Mesenchymal stem cell (in vitro differentiated cells and primary cell): Measurements from ENCODE around the gene SGK1.

Source experiments
- DNase-seq: peaks from one replicate; pipeline ENCODE4 v3.0.0-alpha.2; 2013
- H2AFZ ChIP-seq: one replicate; pipeline ENCODE4 v1.6.1; 2013; ENCODE audit warnings: low read depth, mild to moderate bottlenecking, control low read depth, inconsistent platforms, low read length, moderate library complexity
- H2AK5ac ChIP-seq: 2 replicates; pipeline ENCODE4 v1.6.1; 2013; ENCODE audit warnings: low read length, moderate library complexity, mild to moderate bottlenecking, inconsistent platforms; ENCODE audit not compliant: severe bottlenecking
- H2BK120ac ChIP-seq: one replicate; pipeline ENCODE4 v1.6.1; 2013; ENCODE audit warnings: low read depth, mild to moderate bottlenecking, inconsistent platforms, low read length, moderate library complexity
- H2BK12ac ChIP-seq, 2 experiments: one replicate each; pipeline ENCODE4 v1.6.1; 2013; ENCODE audit warnings: inconsistent platforms in 2 of 2, low read length in 2 of 2, mild to moderate bottlenecking in 2 of 2, moderate library complexity in 2 of 2, control low read depth in 1 of 2
- H2BK15ac ChIP-seq: one replicate; pipeline ENCODE4 v1.6.1; 2013; ENCODE audit warnings: mild to moderate bottlenecking, low read depth, inconsistent platforms; ENCODE audit not compliant: poor library complexity, severe bottlenecking
- H2BK5ac ChIP-seq: 2 replicates; pipeline ENCODE4 v1.6.1; 2013; ENCODE audit warnings: low read depth, mild to moderate bottlenecking, low read length, control low read depth, inconsistent platforms; ENCODE audit not compliant: poor library complexity, severe bottlenecking
- H3K14ac ChIP-seq, 2 experiments: one replicate each; pipeline ENCODE4 v1.6.1; 2013; ENCODE audit warnings: inconsistent platforms in 2 of 2, low read length in 2 of 2, control low read depth in 1 of 2, mild to moderate bottlenecking in 1 of 2, moderate library complexity in 1 of 2
- H3K18ac ChIP-seq, 2 experiments: one replicate each; pipeline ENCODE4 v1.6.1; 2013; ENCODE audit warnings: inconsistent platforms in 2 of 2, low read length in 2 of 2, control low read depth in 1 of 2, low read depth in 1 of 2, mild to moderate bottlenecking in 1 of 2
- H3K23ac ChIP-seq, 2 experiments: one replicate each; pipeline ENCODE4 v1.6.1; 2013; ENCODE audit warnings: inconsistent platforms in 2 of 2, low read length in 2 of 2, mild to moderate bottlenecking in 2 of 2, moderate library complexity in 2 of 2, control low read depth in 1 of 2
- H3K27ac ChIP-seq: 2 replicates; pipeline ENCODE4 v1.5.1; 2013; ENCODE audit warnings: mild to moderate bottlenecking, moderate library complexity, low read length, control low read depth, inconsistent platforms; ENCODE audit not compliant: poor library complexity, severe bottlenecking
- H3K27me3 ChIP-seq, 2 experiments: 2 replicates each; pipeline versions ENCODE4 v1.6.1 to v1.7.0; 2013; ENCODE audit warnings: low read length in 2 of 2, mild to moderate bottlenecking in 2 of 2, moderate library complexity in 2 of 2, control low read depth in 1 of 2, inconsistent platforms in 1 of 2; ENCODE audit not compliant: control insufficient read depth in 1 of 2, insufficient read depth in 1 of 2
- H3K36me3 ChIP-seq, 2 experiments: 2 replicates each; pipeline versions ENCODE4 v1.6.1 to v1.7.0; 2013; ENCODE audit warnings: low read length in 2 of 2, control low read depth in 1 of 2, inconsistent platforms in 1 of 2, low read depth in 1 of 2, mild to moderate bottlenecking in 1 of 2; ENCODE audit not compliant: insufficient read depth in 2 of 2, control insufficient read depth in 1 of 2
- H3K4ac ChIP-seq, 2 experiments: one replicate each; pipeline ENCODE4 v1.6.1; 2013; ENCODE audit warnings: inconsistent platforms in 2 of 2, low read length in 2 of 2, mild to moderate bottlenecking in 2 of 2, moderate library complexity in 2 of 2, control low read depth in 1 of 2, low read depth in 1 of 2
- H3K4me1 ChIP-seq: 2 replicates; pipeline ENCODE4 v1.6.1; 2013; ENCODE audit warnings: low read depth, low read length, control low read depth; ENCODE audit not compliant: control insufficient read depth, insufficient read depth
- H3K4me2 ChIP-seq: 2 replicates; pipeline ENCODE4 v1.6.1; 2013; ENCODE audit warnings: low read length, mild to moderate bottlenecking, inconsistent platforms; ENCODE audit not compliant: poor library complexity, severe bottlenecking
- H3K4me3 ChIP-seq, 2 experiments: 2 replicates each; pipeline versions ENCODE4 v1.5.1 to v1.7.0; 2013; ENCODE audit warnings: low read length in 2 of 2, mild to moderate bottlenecking in 2 of 2, control low read depth in 1 of 2, low read depth in 1 of 2; ENCODE audit not compliant: insufficient read depth in 1 of 2
- H3K79me1 ChIP-seq: replicated peaks from 2 replicates; pipeline ENCODE4 v1.6.1; 2013; ENCODE audit warnings: mild to moderate bottlenecking, control low read depth, low read length, inconsistent platforms; ENCODE audit not compliant: poor library complexity, severe bottlenecking
- H3K9ac ChIP-seq: 2 replicates; pipeline ENCODE4 v1.7.0; 2013; ENCODE audit warnings: mild to moderate bottlenecking, low read length, moderate library complexity
- H3K9me3 ChIP-seq: 2 replicates; pipeline ENCODE4 v1.7.0; 2013; ENCODE audit warnings: mild to moderate bottlenecking, low read length; ENCODE audit not compliant: control insufficient read depth
- H4K8ac ChIP-seq: one replicate; pipeline ENCODE4 v1.6.1; 2013; ENCODE audit warnings: inconsistent platforms, mild to moderate bottlenecking, low read length, moderate library complexity
- H4K91ac ChIP-seq: one replicate; pipeline ENCODE4 v1.6.1; 2013; ENCODE audit warnings: mild to moderate bottlenecking, low read length, inconsistent platforms
- WGBS: methylation state at CpG from one replicate; pipeline ENCODE4 v1.1.7; 2013; ENCODE audit warnings: mixed read lengths; 5-methylcytosine and 5-hydroxymethylcytosine counted together

Gene SGK1

GRCh38 chr6:134339216-134339615 lies 21.3 kb upstream of the SGK1 start:
- no peaks in the 10 kb centered on the region for H3K36me3 ChIP-seq
- H4K8ac ChIP-seq, result no peak overlapping the region
- no peak overlapping the region for H2BK15ac ChIP-seq
- no peak overlapping the region for H2BK12ac ChIP-seq
- H3K4ac ChIP-seq, result no peak overlapping the region
- no peak overlapping the region for H2BK5ac ChIP-seq
- no peak overlapping the region for H2BK120ac ChIP-seq
- no peaks in the 10 kb centered on the region for H3K27me3 ChIP-seq
- H3K9me3 ChIP-seq, result no peaks in the 10 kb centered on the region
- H3K18ac ChIP-seq, result no peak overlapping the region
- H3K4me3 ChIP-seq, result no peak overlapping the region
- H2AFZ ChIP-seq, result no peak overlapping the region
- no peak overlapping the region for H4K91ac ChIP-seq
- no peak overlapping the region for H3K23ac ChIP-seq
- H2AK5ac ChIP-seq, result no peak overlapping the region
- DNase-seq, result no peak
- H3K14ac ChIP-seq, result no peak overlapping the region
- H3K4me2 ChIP-seq, result no peak overlapping the region
- no peaks in the 10 kb centered on the region for H3K4me1 ChIP-seq
- no peaks in the 10 kb centered on the region for H3K79me1 ChIP-seq
- H3K9ac ChIP-seq, result no peak overlapping the region
- H3K27ac ChIP-seq, result no peak overlapping the region

- H3K27ac ChIP-seq, result no peak overlapping the region
- no peak overlapping the region for H2BK12ac ChIP-seq
- no peak overlapping the region for H4K8ac ChIP-seq
- WGBS, result no CpG with 5 or more reads among the region's 2 CpGs
- no peak overlapping the region for H3K9ac ChIP-seq
- DNase-seq, result no peak
- H3K27me3 ChIP-seq, result no peaks in the 10 kb centered on the region
- no peaks in the 10 kb centered on the region for H3K4me1 ChIP-seq
- no peaks in the 10 kb centered on the region for H3K36me3 ChIP-seq
- H2AK5ac ChIP-seq, result no peak overlapping the region
- no peak overlapping the region for H2BK5ac ChIP-seq
- H3K4me3 ChIP-seq, result no peak overlapping the region
- H2BK120ac ChIP-seq, result no peak overlapping the region
- no peak overlapping the region for H3K23ac ChIP-seq
- no peak overlapping the region for H2BK15ac ChIP-seq
- H3K18ac ChIP-seq, result no peak overlapping the region
- no peaks in the 10 kb centered on the region for H3K9me3 ChIP-seq
- no peaks in the 10 kb centered on the region for H3K79me1 ChIP-seq
- H3K4me2 ChIP-seq, result no peak overlapping the region
- no peak overlapping the region for H2AFZ ChIP-seq
- no peak overlapping the region for H3K4ac ChIP-seq
- no peak overlapping the region for H3K14ac ChIP-seq
- H4K91ac ChIP-seq, result no peak overlapping the region
Measured at GRCh38 chr6:134331256-134331655, 13.3 kb upstream of the SGK1 start.

- Histone ChIP-seq H3K18ac (no peak overlapping the region), H3K4ac (no peak overlapping the region), H3K4me2 (no peak overlapping the region), H3K79me1 (no peaks in the 10 kb centered on the region), H2BK12ac (no peak overlapping the region), H3K23ac (no peak overlapping the region), H4K8ac (no peak overlapping the region), H3K4me1 (no peaks in the 10 kb centered on the region), H4K91ac (no peak overlapping the region), H2AFZ (no peak overlapping the region), H2AK5ac (no peak overlapping the region), H3K27me3 (no peaks in the 10 kb centered on the region), H3K36me3 (no peaks in the 10 kb centered on the region), H3K4me3 (no peak overlapping the region), H3K27ac (no peak overlapping the region), H3K9me3 (peaks cover 3% of the 10 kb centered on the region), H2BK5ac (no peak overlapping the region), H2BK120ac (no peak overlapping the region), H3K9ac (no peak overlapping the region), H3K14ac (no peak overlapping the region), H2BK15ac (no peak overlapping the region)
- WGBS, result no CpG with 5 or more reads among the region's 1 CpG
- DNase-seq, result no peak
Measured at GRCh38 chr6:134330555-134330954, 12.6 kb upstream of the SGK1 start.

- no peak overlapping the region for H3K4me3 ChIP-seq
- no peak overlapping the region for H3K4ac ChIP-seq
- H3K27ac ChIP-seq, result no peak overlapping the region
- DNase-seq, result no peak
- no peak overlapping the region for H2BK12ac ChIP-seq
- H2AFZ ChIP-seq, result no peak overlapping the region
- no peaks in the 10 kb centered on the region for H3K79me1 ChIP-seq
- no peak overlapping the region for H2BK5ac ChIP-seq
- no peaks in the 10 kb centered on the region for H3K27me3 ChIP-seq
- H3K14ac ChIP-seq, result no peak overlapping the region
- H3K36me3 ChIP-seq, result no peaks in the 10 kb centered on the region
- H3K9ac ChIP-seq, result no peak overlapping the region
- no peak overlapping the region for H4K8ac ChIP-seq
- H2BK120ac ChIP-seq, result no peak overlapping the region
- peaks cover 6% of the 10 kb centered on the region for H3K9me3 ChIP-seq
- H2BK15ac ChIP-seq, result no peak overlapping the region
- no peak overlapping the region for H3K23ac ChIP-seq
- H3K4me1 ChIP-seq, result no peaks in the 10 kb centered on the region
- no peak overlapping the region for H3K18ac ChIP-seq
- H4K91ac ChIP-seq, result no peak overlapping the region
- WGBS, result no CpG with 5 or more reads among the region's 2 CpGs
- H3K4me2 ChIP-seq, result no peak overlapping the region
- no peak overlapping the region for H2AK5ac ChIP-seq
Measured at GRCh38 chr6:134328792-134329191, 10.9 kb upstream of the SGK1 start.
